B cell (primary cell): ENCODE data around the gene ADAMTS16.

Source experiments
- CTCF ChIP-seq: fragments of 200-600 bp; IDR thresholded peaks from one replicate; pipeline ENCODE4 v1.8.0; 2022; ENCODE audit warnings: antibody characterized with exemption, mild to moderate bottlenecking
- EZH2 ChIP-seq: IDR thresholded peaks from 2 replicates; pipeline ENCODE4 v1.6.1; 2012; ENCODE audit warnings: borderline replicate concordance, low read depth, mild to moderate bottlenecking, moderate library complexity, low read length; ENCODE audit not compliant: insufficient read depth, poor library complexity, severe bottlenecking

- no peak for TF ChIP-seq CTCF
- no peak for TF ChIP-seq EZH2
Observed at GRCh38 chr5:5183933-5184332, 43.8 kb downstream of the ADAMTS16 start.
